SHP77 treated with DMSO at 0.1 percent for 48 hours (cell line): Measurements from ENCODE around the gene ZNF578.
"Not testable (repeated sequence)": the region's sequence is repeated elsewhere in the genome, so short reads cannot be mapped to it uniquely, and the experiment has no call there.

Experiments used
- DNase-seq: peaks from one replicate; lab custom pipeline; 2025; lab: John Stamatoyannopoulos, UW

The ZNF578 gene

GRCh38 chr19:52453324-52454094, at the start of gene ZNF578:
Gene ZNF578, plus strand, starts transcription at chr19:52453553. Its CDS starts 48,293 bp downstream, at chr19:52501846.
- DNase-seq, result no peak

GRCh38 chr19:52410276-52410675, 43.1 kb upstream of the ZNF578 start:
- DNase-seq, result no peak

- no peak for DNase-seq
Measured at GRCh38 chr19:52415711-52416110, 37.6 kb upstream of the ZNF578 start.

GRCh38 chr19:52428937-52429336, 24.4 kb upstream of the ZNF578 start, which contains the start of gene ZNF534:
Gene ZNF534, plus strand, starts transcription at chr19:52429148. Its CDS starts 2,327 bp downstream, at chr19:52431475.
- DNase-seq, result no peak

GRCh38 chr19:52442179-52442578, 11.2 kb upstream of the ZNF578 start:
- no peak for DNase-seq

- DNase-seq, result no peak
Measured at GRCh38 chr19:52444506-52444905, 8.8 kb upstream of the ZNF578 start.

GRCh38 chr19:52451241-52451640, 2.1 kb upstream of the ZNF578 start:
- DNase-seq, result no peak

- no peak for DNase-seq
Measured at GRCh38 chr19:52464798-52465470, 11.6 kb downstream of the ZNF578 start.

GRCh38 chr19:52473655-52474350, 20.4 kb downstream of the ZNF578 start:
- no peak for DNase-seq

- DNase-seq, result no peak
Measured at GRCh38 chr19:52474351-52475127, 21.2 kb downstream of the ZNF578 start.

GRCh38 chr19:52484111-52484743, 30.9 kb downstream of the ZNF578 start:
- DNase-seq, result not testable (repeated sequence)

- not testable (repeated sequence) for DNase-seq
Measured at GRCh38 chr19:52485064-52485463, 31.7 kb downstream of the ZNF578 start.

GRCh38 chr19:52485561-52486240, 32.3 kb downstream of the ZNF578 start:
- not testable (repeated sequence) for DNase-seq

GRCh38 chr19:52492201-52492993, 39.0 kb downstream of the ZNF578 start:
- no peak for DNase-seq

- no peak for DNase-seq
Measured at GRCh38 chr19:52492994-52493470, 39.7 kb downstream of the ZNF578 start.

GRCh38 chr19:52494518-52494917, 41.2 kb downstream of the ZNF578 start:
- DNase-seq, result no peak

GRCh38 chr19:52498571-52498970, 45.2 kb downstream of the ZNF578 start:
- no peak for DNase-seq

- not testable (repeated sequence) for DNase-seq
Measured at GRCh38 chr19:52500474-52500873, 47.1 kb downstream of the ZNF578 start.

- DNase-seq, result not testable (repeated sequence)
Measured at GRCh38 chr19:52500991-52501390, 47.6 kb downstream of the ZNF578 start.

- no peak for DNase-seq
Measured at GRCh38 chr19:52507266-52507665, 53.9 kb downstream of the ZNF578 start.
